BE2C (cell line): Measurements from ENCODE around the gene PRKCI.
"Not testable (repeated sequence)": the region's sequence is repeated elsewhere in the genome, so short reads cannot be mapped to it uniquely, and the experiment has no call there.

ENCODE experiments used
- DNase-seq: peaks from one replicate; pipeline ENCODE4 v3.0.0-alpha.2; 2020
- H3K27me3 ChIP-seq: fragments of 250-450 bp; sonication (Bioruptor Pico); 2 replicates; pipeline ENCODE4 v1.5.1; 2020; ENCODE audit warnings: mild to moderate bottlenecking
- H3K36me3 ChIP-seq: fragments of 250-450 bp; sonication (Bioruptor Pico); 2 replicates; pipeline ENCODE4 v1.5.1; 2020; ENCODE audit warnings: mild to moderate bottlenecking
- H3K4me1 ChIP-seq: fragments of 250-450 bp; sonication (Bioruptor Pico); 2 replicates; pipeline ENCODE4 v1.5.1; 2020
- H3K4me3 ChIP-seq: 2 replicates; pipeline ENCODE4 v1.5.1; 2011; ENCODE audit warnings: low read depth, low read length
- H3K9me3 ChIP-seq: fragments of 250-450 bp; sonication (Bioruptor Pico); 2 replicates; pipeline ENCODE4 v1.5.1; 2020
- CTCF ChIP-seq: IDR thresholded peaks from 2 replicates; pipeline ENCODE4 v1.5.1; 2012; ENCODE audit warnings: mild to moderate bottlenecking, low read depth, low read length

Gene PRKCI

GRCh38 chr3:170256597-170256996, 34.4 kb downstream of the PRKCI start:
- H3K4me1 ChIP-seq: no peaks in the 10 kb centered on the region
- TF ChIP-seq CTCF: no peak

GRCh38 chr3:170257145-170257544, 34.9 kb downstream of the PRKCI start:
- Histone ChIP-seq H3K27me3 (no peaks in the 10 kb centered on the region), H3K9me3 (no peaks in the 10 kb centered on the region), H3K4me1 (no peaks in the 10 kb centered on the region), H3K4me3 (no peak overlapping the region), H3K36me3 (no peaks in the 10 kb centered on the region)
- DNase-seq: no peak
- TF ChIP-seq CTCF: no peak

More at GRCh38 chr3:170256597-170256996, 34.4 kb downstream of the PRKCI start:
- no peak for DNase-seq
- H3K4me3 ChIP-seq: no peak overlapping the region
- H3K27me3 ChIP-seq: no peaks in the 10 kb centered on the region
- H3K36me3 ChIP-seq: no peaks in the 10 kb centered on the region
- no peaks in the 10 kb centered on the region for H3K9me3 ChIP-seq

- no peaks in the 10 kb centered on the region for H3K36me3 ChIP-seq
- TF ChIP-seq CTCF: no peak
- H3K4me3 ChIP-seq: no peak overlapping the region
- no peaks in the 10 kb centered on the region for H3K9me3 ChIP-seq
- no peak for DNase-seq
- no peaks in the 10 kb centered on the region for H3K4me1 ChIP-seq
- no peaks in the 10 kb centered on the region for H3K27me3 ChIP-seq
These were observed 35.9 kb downstream of the PRKCI start for GRCh38 chr3:170258105-170258487.

- no peak for DNase-seq
- no peak for TF ChIP-seq CTCF
- Histone ChIP-seq H3K4me1 (no peaks in the 10 kb centered on the region), H3K9me3 (no peaks in the 10 kb centered on the region), H3K4me3 (no peak overlapping the region), H3K36me3 (0 out of 2 replicates have a peak, but pooled peaks cover 2% of the 10 kb centered on the region), H3K27me3 (no peaks in the 10 kb centered on the region)
These were observed 37.7 kb downstream of the PRKCI start for GRCh38 chr3:170259907-170260306.

- no peak for TF ChIP-seq CTCF
- H3K36me3 ChIP-seq: 0 out of 2 replicates have a peak, but pooled peaks cover 2% of the 10 kb centered on the region
- H3K27me3 ChIP-seq: no peaks in the 10 kb centered on the region
- no peaks in the 10 kb centered on the region for H3K9me3 ChIP-seq
- no peak overlapping the region for H3K4me3 ChIP-seq
- DNase-seq: no peak
- no peaks in the 10 kb centered on the region for H3K4me1 ChIP-seq
These were observed 45.6 kb downstream of the PRKCI start for GRCh38 chr3:170267793-170268192.

- DNase-seq, H3K4me3 ChIP-seq, H3K36me3 ChIP-seq, H3K4me1 ChIP-seq, H3K9me3 ChIP-seq, H3K27me3 ChIP-seq: not testable (repeated sequence)
These were observed 47.5 kb downstream of the PRKCI start for GRCh38 chr3:170269673-170270254.
